Endothelial cell of umbilical vein (primary cell): ENCODE data around the gene GKN2.

Experiments used
- EZH2 ChIP-seq: IDR thresholded peaks from 2 replicates; pipeline ENCODE4 v1.6.1; 2012; ENCODE audit warnings: borderline replicate concordance, low read depth, mild to moderate bottlenecking, moderate library complexity, low read length, inconsistent platforms; ENCODE audit not compliant: severe bottlenecking
- MYC ChIP-seq: IDR thresholded peaks from one replicate; pipeline ENCODE4 v1.6.1; 2011; ENCODE audit warnings: mild to moderate bottlenecking, low read depth, low read length
- POLR2AphosphoS5 ChIP-seq: IDR thresholded peaks from 2 replicates; pipeline ENCODE4 v1.6.1; 2012; ENCODE audit warnings: low read depth, mild to moderate bottlenecking, control low read depth, low read length, moderate library complexity; ENCODE audit not compliant: insufficient read depth
- TF ChIP-seq, protein P1 (sequence below): IDR thresholded peaks from 2 replicates; pipeline ENCODE4 v1.6.1; 2011; ENCODE audit not compliant: insufficient read depth, insufficient read length
- TF ChIP-seq, protein P2 (sequence below), 2 donors: IDR thresholded peaks; 1 replicate in 1 of 2; 2 replicates in 1 of 2; pipeline ENCODE4 v1.5.1; 2011; ENCODE audit warnings: low read length in 2 of 2, mild to moderate bottlenecking in 2 of 2, moderate library complexity in 2 of 2, control low read depth in 1 of 2, inconsistent platforms in 1 of 2, low read depth in 1 of 2; ENCODE audit not compliant: insufficient read depth in 1 of 2; ENCODE audit errors: extremely low read depth in 1 of 2

DNA sequence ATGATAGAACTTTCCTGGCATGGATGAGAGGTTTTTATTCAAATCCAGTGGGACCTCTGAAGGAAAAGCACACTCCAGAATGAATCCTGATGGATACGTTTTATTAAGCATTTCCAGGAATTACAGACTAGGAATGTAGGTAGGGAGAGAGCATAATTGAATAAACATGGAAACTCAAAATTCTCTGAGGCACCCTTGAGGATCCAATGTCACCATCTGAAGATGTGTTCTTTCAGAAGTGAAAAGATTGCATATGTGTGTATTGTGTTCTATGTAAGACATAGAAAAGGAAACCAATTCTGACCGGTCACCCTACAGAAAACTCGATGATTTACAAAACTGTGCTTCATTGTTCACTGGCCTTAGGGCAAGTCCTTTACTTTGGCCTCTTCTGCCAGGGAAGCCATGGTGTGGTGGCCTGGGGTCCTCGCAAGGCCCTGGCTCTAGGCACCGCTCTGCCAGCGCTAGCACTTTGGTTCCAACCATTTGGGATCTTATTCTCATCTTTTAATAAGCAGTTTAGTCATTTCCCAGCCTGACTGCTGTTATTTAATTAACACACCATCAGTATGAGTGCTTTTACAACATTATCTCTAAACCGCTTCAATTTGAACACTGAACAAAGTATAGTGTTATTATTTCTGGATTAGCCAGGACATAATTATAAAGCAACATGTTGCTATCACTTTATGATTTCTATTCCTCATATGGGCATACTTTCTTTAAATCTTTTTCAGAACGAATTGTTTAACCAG is 17.2 kb upstream of the GKN2 start:
- TF ChIP-seq, protein P1, sequence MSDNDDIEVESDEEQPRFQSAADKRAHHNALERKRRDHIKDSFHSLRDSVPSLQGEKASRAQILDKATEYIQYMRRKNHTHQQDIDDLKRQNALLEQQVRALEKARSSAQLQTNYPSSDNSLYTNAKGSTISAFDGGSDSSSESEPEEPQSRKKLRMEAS = no peak
- TF ChIP-seq, protein P2, sequence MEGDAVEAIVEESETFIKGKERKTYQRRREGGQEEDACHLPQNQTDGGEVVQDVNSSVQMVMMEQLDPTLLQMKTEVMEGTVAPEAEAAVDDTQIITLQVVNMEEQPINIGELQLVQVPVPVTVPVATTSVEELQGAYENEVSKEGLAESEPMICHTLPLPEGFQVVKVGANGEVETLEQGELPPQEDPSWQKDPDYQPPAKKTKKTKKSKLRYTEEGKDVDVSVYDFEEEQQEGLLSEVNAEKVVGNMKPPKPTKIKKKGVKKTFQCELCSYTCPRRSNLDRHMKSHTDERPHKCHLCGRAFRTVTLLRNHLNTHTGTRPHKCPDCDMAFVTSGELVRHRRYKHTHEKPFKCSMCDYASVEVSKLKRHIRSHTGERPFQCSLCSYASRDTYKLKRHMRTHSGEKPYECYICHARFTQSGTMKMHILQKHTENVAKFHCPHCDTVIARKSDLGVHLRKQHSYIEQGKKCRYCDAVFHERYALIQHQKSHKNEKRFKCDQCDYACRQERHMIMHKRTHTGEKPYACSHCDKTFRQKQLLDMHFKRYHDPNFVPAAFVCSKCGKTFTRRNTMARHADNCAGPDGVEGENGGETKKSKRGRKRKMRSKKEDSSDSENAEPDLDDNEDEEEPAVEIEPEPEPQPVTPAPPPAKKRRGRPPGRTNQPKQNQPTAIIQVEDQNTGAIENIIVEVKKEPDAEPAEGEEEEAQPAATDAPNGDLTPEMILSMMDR (IDR thresholded peaks at IDR 0.05; ENCODE audit: extremely low read depth in 1 of 2, insufficient read depth in 1 of 2, low read depth in 1 of 2, low read length in 2 of 2) = no peak
- TF ChIP-seq EZH2 (no peak), POLR2AphosphoS5 (no peak), MYC (no peak)
